Activated CD4-positive, CD25-positive, alpha-beta regulatory T cell (primary cell): Measurements from ENCODE around the gene GPR39.

Source experiments
- DNase-seq, 4 experiments: peaks; one replicate each; lab custom pipeline; 2025; lab: John Stamatoyannopoulos, UW

GPR39 gene

DNA sequence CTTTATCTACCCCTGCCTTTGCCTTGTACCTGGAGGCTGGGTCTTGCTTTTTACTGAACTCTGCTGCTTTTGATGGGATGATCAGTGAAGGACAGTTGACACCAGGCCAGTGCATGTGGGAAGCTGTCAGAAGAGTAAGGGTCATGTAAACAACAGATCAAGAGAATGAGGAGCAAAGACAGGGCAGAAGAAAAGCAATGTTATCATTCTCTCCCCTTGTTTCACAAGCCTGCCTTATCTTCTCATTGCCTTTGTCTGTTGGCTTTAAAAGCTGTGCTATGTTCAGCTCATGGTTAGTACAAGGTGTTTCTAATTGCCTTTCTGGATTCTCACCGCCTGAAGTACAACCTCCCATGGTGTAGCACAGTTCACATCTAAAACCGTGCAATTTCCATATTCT, 225.8 kb downstream of the GPR39 start:
- no peak for DNase-seq

DNA sequence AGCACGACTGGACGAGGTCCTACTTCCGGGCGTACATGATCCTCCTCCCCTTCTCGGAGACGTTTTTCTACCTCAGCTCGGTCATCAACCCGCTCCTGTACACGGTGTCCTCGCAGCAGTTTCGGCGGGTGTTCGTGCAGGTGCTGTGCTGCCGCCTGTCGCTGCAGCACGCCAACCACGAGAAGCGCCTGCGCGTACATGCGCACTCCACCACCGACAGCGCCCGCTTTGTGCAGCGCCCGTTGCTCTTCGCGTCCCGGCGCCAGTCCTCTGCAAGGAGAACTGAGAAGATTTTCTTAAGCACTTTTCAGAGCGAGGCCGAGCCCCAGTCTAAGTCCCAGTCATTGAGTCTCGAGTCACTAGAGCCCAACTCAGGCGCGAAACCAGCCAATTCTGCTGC, 228.6 kb downstream of the GPR39 start:
- DNase-seq, result no peak

DNA sequence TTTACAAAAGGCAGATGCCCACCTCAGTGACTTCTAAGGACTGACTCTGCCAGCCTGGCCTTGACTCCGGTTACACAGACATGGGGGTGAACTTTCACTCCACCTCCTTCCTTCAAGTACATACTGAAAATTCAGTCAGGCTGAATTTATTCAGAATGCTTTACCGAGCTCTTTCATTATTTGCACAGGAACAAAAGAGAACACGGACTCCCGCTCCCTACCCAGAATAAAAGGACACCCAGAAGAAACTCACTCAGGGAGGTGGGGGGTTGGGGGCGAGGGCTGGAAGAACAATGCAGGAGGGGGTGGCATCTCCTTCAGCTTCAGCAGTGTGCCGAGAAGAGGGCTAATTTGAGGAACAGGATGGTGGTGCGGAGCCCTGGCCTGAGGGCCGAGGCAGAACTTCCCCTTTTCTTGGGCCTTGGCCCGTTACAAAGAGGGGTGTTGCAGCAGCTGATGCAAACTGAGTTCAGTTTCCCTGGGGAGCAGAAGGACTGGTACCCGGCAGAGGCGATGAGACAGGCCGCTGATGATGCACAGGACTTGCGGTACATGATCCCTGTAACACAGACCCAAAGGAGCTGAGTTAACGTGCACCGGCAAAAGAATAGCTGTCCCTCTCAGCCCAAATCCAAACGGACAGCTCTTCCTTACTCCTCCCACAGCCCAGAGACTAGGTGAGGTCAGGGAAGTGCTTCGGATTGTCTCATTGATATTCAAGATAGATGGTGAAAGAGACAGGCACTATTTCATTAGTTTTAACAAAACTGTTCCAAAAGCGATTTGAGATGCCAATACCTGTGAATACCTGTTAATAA, 229.3 kb downstream of the GPR39 start:
- no peak for DNase-seq

DNA sequence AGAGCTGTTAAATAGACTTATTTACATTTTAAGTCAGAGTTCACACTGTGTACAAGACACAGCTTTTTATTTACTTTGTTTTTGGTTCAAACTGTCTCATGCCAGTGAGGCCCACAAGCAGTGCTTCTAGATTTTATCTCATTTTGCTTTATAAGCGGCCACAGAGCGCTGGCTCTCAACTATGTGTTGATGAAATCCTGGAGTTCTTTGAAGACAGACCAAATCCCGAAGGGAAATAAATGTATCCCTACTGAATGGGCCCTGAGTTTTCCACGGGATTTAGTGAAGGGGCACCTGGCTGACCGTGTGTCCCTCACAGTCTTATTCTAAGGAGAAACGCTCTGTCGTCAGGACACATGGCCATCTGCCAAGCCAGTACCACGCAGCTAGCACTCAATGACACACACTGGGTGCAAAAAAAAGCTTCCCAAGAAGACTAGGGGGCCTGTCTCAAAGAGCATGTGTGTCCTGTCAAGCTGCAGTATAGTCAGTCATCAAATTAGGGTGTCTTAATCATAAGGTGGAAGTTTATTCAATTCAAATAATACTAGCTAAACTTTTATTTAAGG, 230.0 kb downstream of the GPR39 start:
- no peak for DNase-seq

DNA sequence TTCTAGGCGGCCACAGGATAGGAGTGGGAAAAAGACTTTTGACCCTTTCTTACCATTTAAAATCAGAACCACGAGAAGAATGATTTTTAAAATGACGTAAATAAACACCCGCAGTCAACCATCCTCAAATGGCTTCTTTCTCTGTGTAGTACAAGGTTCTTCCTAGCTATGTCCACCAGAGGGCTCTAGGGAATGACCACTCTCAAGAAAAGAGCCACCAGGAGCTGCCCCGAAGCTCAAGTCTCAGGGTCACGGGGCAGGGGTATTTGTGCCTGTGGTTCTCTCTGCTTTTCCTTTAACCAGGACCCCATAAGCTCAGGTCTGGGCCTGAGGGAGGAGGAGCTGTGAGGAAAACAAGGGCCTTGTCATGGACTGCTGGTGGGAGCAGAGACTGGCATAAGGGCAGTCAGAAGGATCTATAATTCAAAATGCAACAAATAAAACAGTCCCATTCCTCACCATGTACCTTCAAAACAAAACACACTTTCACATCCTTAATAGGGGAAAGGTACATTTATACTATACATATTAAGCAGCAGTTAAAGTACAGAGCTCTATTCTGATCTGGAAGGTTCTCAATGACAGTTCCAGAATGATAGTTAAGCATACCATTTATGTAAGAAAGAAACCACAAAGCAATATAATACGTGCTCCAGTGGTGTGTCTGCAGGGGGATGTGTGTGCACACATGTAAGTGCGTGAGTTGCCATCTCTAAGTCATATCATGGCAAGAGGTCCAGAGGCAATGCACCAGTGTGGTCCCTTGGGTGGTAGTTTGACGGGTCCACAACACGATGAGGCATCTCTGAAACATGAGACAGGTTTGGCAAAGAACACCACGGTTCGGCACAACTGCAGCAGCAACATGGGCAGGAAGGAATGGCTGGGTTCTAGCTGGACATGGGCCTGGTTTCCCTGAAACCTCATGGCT, 234.8 kb downstream of the GPR39 start:
- no peak for DNase-seq

DNA sequence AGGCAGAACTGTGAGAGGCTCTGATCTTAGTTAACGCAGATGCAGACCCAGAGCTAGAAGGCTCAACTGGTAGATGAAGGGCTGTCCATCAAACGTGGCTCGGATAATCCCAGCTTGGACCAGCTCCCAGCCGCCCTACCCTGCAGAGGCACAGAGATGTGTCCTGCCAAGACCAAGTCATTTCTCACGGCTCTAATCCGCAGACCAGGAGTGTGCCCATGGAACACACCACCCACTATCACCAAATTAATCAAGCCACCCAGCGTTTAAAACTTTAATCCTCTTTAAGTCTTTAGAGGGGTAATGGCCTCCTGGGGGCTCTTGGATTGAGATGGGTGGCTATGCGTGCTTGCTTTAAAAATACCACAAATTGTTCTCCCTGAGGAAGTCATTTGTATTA, 235.9 kb downstream of the GPR39 start:
- DNase-seq, result no peak

DNA sequence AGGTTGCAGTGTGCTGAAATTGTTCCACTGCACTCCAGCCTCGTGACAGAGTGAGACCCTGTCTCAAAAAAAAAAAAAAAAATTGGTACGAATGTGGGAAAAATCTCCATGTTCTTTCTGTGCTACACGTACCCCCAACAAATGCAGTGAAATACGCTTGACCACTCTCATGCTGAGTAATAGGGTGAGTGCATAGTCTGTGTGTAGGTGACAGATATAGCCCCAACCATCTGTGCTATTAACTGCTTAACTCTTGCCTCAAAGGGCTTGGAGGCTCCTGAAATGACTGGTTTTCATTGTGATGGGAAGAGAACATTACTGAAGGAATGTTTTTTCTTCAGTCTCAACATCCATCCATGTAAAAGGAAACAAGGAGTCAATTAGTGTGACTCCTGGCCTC, 237.7 kb downstream of the GPR39 start:
- DNase-seq, result no peak

DNA sequence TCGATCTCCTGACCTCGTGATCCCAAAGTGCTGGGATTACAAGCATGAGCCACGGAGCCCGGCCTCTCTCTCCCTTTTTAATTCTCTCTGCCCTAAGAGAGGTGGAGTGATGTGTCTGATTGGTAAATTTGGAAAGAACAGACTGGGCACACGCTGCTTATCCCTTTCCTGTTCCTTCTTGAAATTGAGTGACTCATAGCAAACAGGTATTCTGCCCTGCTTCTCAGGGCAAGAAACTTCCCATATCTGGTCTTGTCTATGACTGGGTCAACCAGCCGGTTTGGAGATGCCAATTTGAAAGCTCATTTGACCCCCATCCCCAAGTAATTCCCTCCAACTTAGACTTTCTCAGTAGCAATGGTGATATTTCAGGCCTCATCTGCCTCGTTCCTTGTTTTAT, 238.4 kb downstream of the GPR39 start:
- DNase-seq, result no peak

DNA sequence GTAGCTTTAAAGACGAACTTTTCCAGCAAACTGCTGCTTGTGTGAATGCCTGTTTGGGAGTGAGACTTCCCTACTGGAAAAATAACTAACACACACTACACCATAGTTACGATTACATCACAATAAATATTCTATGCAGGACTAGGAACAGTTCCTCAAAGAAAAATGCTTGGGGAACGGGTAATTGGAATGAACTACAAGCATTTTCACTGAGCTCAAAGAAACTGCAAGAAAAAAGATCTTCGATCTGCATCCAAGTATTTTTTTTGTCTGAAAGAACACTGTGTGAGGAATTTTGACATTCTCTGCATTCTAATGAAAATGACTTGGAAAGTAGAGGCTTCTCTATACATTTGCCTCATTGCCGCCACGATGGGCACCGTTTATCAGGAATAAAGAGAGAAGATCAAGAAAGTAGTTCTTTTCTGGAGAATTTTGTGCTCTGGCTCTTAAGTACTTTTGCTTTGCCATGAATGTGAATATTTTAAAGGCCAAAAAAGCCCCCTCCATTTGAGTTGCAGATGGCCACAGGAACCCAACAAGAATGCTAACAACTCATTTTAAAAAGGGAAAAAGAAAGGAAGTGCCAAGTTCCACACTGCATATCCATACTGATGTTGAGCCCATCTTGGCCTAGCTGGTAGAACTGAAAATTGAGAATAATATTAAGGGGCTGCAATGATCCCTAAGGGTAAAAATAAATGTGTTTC, 239.8 kb downstream of the GPR39 start:
- no peak for DNase-seq

DNA sequence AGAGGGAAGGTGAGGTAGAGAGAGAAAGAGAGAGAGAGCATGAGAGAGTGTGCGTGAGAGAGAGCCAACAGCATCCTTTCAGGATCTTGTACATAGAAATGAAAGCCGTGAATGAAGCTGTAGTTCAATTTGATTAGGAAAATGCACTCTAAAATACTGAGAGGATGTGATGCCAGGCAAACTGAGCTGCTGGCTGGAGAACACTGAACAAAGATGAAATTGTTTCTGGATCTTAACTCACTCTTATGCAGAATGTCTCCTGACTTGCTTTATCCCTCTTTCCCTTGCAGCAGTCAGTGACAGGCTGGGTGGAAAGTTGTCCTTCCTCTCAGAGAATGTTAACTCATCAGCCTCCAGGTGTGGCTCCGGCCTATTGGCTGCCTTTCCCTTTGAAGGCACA, 242.7 kb downstream of the GPR39 start:
- no peak for DNase-seq

DNA sequence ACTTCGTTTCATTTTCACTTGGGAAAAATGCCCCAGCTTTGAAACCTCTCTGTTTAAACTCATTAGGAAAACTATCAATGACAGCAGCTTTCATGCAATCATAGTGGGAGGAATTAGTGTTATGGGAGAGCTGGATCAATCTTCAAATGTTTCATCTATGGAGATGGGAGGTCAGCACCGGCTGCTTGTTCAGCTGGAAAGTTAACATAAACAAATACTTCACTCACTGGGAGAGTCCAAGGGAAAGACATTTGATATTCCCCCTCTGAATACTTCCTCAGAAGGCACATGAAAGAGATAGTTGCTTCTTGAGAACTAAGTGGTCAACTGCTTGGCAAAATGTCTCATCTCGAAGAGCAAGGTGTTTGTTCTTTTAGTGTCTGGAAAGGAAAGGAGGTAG, 246.1 kb downstream of the GPR39 start:
- no peak for DNase-seq

DNA sequence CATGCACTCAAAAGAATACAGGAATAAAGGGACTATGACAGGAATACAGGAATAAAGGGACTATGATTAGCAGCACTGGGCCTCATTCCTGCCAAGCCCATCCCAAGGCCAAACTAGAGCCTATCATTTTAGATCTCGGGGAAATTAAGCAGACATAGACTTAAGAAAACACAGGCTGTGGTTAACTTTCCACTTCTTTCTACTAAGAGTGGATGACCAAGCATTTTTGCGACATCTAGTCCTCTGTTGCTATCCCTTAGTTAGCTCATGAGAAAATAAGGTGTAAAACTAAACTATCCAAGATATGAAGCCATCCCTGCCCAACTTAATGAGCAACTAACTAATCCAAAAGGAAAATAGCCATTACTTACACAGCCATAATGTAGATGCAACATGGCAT, 247.5 kb downstream of the GPR39 start:
- DNase-seq, result no peak

DNA sequence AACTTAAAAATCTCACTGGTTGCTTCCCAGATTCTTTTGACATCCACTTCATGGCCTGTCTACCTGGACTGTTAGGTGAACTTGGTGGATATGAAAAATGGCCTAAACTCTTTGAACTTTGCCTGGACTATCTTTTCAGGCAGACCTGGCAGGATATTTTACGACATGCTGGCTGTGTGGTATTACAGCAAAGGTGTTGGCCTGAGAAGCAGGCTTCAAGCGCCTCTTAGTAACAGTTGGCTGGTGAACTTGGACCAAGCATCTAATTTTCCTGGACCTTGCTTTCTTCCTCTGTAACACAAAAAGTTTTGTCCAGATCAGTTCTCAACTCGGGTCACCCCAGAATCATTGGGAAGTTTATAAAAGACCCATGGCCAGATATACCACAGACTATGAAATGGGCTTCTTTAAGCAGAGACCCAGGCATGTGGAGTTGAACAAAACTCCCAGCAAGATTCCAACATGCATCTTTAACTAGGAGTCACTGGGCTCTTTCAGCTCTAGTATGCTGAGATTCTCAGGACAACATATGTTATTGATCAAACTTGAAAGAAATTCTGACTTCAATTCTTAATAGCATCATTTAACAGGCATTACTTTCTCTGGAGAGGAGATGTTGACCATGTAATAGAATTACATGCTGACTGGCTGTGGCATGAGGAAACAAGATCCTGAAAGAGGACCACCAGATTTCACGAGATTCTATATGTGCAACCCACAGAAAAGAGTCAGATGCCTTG, 249.0 kb downstream of the GPR39 start:
- no peak for DNase-seq

DNA sequence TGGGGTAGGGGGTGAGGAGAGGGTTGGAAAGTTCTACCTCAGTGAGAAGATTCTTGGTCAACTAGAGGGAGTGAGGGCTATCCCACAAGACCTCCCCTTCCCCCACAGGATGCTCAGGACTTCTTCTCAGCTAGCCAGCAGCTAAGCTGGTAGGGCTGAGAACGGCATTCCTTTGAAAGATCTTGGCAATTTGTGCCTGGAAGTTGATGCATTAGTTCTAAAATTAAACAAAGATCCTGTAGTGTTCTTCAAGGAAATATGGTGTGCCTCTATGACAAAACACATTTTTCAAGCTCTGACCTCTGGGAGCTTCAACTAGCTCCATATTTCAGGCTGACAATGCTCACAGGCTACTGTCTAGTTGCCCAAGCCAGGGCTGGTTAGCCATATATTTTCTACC, 251.1 kb downstream of the GPR39 start:
- DNase-seq, result no peak

DNA sequence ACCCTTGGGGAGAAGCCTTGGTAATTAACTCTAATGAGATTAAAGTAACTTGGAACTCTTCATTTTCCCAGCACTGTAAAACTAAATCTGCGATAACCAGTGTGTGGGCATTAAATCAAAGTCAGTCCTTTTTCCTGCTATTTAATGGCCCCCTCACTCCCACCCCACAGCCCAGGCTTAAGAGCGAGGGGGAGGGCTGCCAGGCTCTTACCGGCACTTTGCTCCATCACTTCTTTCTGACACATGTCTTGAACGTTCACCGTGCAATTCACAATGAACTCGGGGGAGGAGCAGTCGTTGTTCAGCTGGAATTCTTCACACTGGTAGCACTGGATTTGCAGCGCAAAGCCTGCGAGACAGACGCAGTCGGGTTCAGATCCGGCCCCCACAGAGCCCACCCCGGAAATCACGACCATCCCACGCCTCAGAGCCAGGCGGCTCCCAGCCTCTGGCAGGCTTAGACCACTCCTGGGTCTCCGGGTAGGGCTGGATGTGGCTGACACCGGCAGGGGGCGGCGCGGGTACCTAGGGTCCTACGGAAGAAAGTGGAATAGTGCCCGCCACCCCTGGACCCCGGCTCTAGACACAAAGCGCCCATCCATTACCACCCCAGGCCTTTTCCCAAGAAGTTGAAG, 251.7 kb downstream of the GPR39 start:
- no peak for DNase-seq

DNA sequence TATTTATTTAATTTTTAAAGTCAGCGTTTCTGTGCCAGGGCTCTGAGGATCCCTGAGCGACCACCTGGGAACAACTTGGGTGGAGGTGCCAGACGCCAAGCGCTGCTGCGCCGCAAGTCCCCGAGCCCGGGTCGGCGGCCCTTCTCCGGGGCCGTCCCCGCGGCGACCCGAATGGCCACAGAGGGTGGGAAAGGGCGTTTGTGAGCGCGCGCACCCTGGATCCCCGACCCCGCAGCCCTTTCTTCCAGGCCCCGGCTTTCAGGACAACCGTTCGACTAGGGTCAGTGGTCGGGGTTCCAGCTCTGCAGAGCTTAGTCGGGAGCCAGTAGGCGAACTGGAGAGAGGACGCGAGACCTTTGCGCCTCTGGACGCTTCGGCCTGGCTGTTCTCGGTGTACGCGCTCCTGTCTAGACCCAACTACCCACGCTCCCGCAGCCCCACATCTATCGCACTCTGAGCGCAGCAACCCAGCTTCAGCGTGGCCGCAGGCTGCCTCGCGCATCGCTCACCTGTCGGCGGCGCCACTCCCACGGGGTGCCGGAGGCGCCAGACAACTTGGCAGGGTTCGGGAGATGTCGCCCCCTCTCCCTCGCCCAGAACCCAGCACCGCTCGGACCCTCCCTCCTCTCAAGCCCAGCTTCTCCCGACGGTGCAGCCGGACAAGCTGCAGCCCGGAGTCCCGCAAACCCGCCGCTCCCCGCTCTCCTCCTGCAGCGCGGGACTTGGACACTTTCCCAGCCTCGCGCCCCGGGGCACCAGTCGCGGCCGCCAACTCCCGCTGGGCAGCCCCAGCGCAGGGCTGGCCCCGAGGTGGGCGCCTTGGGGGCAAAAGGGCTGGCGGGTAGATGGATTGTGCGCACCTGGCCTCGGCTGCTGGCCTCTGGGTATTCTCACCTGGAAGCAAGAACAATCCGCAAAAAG, 252.6 kb downstream of the GPR39 start:
- DNase-seq, result no peak

DNA sequence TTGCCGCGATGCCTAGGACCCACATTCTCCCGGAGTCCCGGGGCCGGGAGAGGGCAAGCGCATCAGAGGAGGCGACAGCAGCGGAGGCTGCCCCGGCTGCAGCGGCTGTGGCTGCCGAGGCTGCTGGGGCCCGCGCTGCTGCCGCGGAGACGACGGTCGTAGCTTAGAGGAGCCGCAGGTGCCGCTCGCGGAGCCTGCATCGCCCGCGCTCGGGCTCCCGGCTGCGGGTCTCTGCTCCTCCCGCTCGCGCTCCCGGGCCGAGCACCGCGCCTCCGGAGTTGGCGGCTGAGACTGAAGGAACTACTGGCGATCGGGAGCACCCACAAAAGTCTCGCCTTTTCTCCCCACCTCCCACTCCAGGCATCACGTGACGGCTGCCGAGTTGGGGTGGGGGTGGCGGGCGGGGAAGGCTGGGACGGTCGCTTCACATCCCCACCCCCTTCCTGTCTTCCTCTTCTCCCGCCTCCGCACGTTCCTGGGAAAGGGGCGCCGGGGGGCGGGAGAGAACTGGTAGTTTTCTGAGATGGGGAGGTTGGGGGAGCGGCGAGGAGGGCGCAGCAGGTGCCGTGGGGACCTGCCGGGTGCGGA, 253.4 kb downstream of the GPR39 start, which contains the start of gene LYPD1:
TSS of gene LYPD1 (minus strand) at position 298 of the 588 bp plus-strand sequence. CDS start at position 25, 273 bp downstream.
- no peak for DNase-seq

DNA sequence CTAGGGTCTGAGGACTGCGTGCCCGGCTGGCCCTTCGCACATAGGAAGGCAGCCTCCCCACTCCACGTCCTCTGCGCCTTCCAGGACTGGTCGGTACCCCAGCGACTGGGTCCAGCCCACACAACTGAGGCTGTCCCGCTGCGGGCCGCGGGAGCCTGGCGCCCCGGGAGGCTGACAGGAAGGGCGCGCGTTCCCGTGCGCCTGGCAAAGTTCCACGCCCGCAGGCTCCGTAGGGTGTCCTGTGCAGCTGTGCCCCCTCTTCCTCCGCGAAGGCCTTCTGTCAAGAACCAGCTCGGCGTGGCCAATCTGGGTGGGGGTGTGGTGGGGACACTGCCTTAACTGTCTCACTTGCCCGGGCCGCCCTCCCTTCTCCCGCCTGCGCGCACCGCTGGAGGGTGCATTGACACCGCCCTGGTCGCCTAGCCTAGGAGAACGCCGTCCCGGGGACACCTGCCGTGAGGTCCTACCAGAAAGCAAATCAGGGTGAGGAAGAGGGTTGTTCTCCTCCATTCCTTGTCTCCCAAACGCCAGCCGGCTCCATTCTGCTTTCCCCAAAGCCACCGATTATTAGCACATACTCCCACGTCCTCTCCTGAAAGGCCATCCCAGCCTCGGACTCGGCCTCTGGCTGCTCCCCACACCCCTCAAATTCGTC, 254.0 kb downstream of the GPR39 start:
- DNase-seq, result no peak
